Endometrium (tissue), 2 donors: ENCODE results near the gene GM2A.
"Not testable (repeated sequence)": the region's sequence is repeated elsewhere in the genome, so short reads cannot be mapped to it uniquely, and the experiment has no call there.

Source experiments
- FAIRE-seq: peaks from 2 replicates; lab custom pipeline; 2012; peaks lifted over from hg19 to GRCh38; lab: Jason Lieb, UNC
- donor health status: control.
- donor health status: control.

Gene GM2A

DNA sequence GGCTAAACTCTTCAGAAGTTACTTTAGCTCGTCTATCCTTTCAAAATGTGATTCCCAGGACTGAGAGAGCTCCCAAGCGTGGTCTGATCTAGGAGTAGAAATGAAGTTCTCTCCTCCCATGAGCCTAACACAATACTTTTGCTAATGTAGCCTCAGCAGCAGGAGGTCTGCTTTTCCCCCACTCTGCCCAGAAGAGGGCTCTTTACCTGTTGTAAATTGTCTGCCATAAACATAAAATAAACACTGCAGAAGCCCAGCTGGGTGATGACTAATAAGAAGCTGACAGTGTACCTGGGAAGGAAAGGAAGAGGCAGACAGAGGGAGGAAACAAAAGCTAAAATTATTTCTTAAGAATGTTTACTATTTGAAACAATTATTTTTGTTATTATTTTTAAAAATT lies 35.2 kb downstream of the GM2A start:
- FAIRE-seq = no peak

DNA sequence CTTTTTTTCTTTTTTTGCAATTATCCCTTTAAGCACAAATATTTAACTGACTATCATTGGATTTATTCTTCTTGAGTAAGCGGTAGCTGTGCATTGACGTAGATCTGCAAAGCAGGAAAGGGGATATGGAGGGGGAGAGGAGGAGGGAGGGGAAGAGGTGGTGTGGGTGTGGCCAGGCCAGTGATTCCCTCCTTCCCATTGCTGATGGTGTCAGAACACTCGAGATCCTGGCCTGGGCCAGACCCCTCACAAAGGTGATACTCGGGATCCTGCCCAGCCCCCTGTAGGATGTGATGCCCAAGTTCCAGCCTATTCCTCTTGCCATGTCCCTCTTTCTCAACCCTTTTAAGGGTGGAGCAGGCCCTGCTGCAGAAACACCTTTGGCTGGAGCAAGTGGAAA lies 40.6 kb downstream of the GM2A start:
- FAIRE-seq = no peak

DNA sequence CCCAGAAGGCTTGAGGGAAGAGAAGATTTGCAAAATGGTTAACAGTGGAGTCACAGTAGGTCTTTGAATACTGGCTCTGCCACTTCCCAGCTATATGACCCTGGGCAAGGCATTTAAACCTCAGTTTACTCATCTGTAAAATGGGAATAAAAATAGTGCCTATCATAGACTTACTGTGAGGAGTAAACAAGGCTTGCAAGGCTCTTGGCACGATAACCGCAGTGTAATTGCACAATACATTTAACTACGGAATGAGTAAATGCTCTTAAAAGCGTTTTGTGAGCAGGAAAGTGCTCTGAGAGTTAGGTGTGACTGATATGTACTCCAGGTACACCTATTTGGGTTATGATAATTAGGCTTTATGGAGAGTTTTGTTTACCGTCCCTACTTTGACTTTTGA lies 42.2 kb downstream of the GM2A start:
- FAIRE-seq = no peak

DNA sequence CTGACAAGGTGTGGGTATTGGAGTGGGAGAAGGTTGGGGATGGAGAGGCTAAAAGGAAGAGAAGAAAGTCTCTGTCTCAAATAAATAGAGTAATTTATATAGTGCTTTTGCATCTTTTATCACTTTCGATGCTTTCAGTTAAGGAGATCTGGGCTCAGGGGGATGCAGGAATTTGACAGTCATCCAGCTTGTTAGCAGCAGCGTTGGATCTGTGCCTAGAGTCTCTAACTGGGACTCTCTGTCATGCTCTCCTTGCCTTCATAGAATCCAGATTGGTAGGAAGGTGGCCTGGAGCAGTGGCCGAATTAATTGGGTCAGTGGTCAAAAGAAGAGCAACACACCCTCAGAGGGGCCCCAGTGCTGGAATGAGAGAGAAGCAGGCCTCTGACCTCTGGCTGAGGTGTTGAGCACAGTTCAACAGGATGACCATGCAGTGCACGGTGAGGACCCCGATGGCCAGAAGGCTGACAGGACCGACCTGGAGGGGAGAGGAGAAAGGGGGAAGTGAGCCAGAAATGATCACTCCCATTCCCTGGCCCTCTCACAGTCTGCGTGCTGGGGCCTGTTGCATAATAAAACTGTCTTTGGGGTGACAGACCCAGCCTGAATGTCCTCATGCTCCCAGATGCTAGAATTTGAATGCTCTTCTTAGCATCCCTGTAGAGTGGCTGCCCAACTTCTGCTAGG lies 42.9 kb downstream of the GM2A start:
- no peak for FAIRE-seq

DNA sequence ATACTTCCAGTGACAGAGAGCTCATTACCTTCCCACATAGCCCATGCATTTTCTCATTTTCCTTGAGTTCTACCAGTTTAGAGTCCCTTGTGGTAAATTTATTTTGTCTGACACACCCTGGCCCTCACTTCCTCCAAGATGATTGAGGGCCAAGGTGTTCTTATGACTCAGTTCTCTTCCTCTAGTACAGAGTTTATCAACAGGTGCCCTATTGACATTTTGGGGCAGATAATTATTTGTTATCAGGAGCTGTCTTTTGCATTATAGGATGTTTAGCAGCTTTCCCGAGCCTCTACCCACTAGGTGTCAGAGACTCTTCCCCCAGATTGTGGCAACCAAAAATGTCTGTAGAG lies 43.5 kb downstream of the GM2A start:
- no peak for FAIRE-seq

DNA sequence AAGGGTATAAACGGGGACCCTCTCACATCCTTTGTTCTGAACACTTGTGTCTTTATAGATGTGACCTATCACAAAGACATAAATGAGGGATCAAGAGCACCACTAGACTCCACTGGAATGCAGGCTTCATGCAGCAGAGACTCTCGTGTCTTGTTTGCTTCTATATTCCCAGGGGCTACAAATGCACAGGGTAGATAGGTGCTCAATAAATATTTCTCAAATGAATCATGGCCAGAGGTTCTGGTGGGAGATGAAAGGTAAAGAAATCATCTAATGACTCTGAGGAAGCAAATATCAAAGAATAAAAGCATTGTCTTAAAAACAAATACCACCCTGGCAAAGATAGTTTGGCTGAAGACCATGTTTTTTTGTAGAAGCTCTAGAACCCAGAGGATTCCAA lies 44.0 kb downstream of the GM2A start:
- FAIRE-seq = no peak

DNA sequence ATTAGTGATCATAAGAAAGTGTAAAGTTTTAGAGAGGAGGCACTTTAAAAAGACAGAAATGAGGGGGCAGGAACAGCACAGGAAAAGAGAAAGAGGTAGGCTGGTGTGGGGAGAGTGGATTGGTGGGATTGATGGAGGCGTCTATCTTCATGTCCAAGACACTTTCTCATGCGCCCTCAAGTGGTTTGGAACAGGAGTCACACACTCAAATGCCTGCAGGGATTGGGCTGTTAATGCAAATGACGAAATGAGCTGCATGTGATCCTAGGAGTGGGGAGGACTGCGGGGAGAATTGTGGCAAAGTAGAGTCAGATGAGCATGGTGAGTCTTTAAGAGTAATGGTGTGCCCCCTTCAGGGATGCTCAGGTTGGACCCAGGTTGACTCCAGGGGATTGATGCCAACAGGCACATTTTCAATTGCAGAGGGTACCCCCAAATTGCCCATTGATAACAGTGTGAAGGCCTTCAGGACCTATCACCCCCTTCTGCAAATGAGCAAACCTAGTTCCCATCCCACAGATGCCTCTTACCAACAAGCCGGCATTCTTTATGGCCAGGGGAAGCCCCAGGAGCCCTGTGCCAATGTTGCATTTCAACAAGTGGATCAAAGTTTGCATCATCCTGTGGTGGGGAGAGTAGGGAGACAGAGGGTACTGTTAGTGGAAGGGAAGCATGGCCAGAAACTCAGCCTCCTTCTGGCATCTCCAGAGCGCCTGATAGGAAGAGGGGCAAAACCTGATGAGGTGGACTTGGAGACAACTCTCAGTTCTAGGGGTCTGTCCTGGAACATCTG lies 45.3 kb downstream of the GM2A start:
- FAIRE-seq = no peak

DNA sequence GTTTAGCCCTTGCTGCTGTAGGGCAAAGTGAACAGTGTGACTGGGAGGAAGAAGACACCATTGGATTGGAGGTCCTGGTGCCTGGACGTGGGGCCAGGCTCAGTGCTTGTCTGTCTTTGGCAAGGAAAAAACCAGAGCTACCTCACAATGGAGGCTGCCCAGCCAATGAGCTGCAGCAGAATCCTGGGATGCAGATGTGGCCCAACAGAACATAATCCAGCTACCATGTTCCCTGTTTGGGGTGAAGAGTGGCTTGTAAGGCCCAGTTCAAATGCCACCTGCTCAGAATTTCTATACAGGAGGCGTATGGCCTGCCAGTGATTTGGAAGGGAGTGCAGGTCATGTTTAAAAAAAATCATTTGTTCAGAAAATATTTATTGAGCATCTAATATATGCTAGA lies 50.7 kb downstream of the GM2A start, which contains the start of gene SLC36A3:
Gene SLC36A3, minus strand, starts transcription at position 101 of the 400 bp plus-strand sequence. CDS start 412 bp downstream, outside the sequence.
- no peak for FAIRE-seq

DNA sequence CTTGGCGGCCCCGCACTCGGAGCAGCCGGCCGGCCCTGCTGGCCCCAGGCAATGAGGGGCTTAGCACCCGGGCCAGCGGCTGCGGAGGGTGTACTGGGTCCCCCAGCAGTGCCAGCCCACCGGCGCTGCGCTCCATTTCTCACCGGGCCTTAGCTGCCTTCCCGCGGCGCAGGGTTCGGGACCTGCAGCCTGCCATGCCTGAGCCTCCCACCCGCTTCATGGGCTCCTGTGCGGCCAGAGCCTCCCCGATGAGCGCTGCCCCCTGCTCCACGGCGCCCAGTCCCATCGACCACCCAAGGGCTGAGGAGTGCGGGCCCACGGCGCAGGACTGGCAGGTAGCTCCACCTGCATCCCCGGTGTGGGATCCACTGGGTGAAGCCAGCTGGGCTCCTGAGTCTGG lies 56.3 kb downstream of the GM2A start:
- FAIRE-seq = not testable (repeated sequence)

DNA sequence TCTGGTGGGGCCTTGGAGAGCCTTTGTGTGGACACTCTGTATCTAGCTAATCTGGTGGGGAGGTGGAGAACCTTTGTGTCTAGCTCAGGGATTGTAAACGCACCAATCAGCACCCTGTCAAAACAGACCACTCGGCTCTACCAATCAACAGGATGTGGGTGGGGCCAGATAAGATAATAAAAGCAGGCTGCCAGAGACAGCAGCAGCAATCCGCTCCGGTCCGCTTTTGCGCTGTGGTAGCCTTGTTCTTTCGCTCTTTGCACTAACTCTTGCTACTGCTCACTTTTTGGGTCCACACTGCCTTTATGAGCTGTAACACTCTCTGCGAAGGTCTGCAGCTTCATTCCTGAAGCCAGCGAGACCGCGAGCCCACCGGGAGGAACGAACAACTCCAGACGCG lies 56.8 kb downstream of the GM2A start:
- not testable (repeated sequence) for FAIRE-seq

DNA sequence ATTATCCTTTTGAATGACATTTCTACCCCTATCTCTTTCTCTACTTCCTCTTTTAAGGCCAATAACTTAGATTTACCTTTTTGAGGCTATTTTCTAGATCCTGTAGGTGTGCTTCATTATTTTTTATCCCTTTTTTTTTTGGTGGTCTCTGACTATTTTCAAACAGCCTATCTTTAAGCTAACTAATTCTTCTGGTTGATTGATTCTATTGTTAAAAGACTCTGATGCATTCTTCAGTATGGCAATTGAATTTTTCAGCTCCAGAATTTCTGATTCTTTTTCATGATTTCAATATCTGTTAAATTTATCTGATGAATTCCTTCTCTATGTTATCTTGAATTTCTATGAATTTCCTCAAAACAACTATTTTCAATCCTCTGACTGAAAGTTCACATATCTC lies 57.9 kb downstream of the GM2A start:
- no peak for FAIRE-seq

DNA sequence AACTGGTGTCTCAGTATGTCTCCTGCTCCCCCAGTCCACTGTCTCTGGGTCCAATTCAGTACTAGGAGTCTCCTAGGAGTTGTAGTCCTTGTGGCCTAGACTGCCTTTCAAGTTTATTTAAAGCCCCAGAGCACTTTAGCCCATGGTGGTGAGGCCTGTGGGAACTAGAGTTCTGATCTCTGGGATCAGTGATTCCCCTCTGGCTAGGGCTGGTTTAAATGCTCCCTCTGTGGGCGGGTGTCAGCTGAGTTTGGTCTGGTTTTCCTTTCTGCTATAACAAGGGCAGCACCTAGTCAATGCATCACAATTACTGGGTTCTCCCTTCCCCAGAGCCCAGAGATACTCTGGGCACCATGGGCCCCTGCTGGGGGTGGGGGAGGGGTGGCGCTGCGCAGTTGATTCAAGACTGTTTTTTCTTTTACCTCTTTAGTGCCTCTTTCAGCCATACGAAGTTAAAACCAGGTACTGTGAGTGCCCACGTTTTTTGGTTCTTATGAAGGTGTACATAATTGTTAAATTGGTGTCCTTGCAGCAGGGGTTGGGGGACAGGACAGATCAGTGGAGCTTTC lies 59.9 kb downstream of the GM2A start:
- FAIRE-seq = no peak

DNA sequence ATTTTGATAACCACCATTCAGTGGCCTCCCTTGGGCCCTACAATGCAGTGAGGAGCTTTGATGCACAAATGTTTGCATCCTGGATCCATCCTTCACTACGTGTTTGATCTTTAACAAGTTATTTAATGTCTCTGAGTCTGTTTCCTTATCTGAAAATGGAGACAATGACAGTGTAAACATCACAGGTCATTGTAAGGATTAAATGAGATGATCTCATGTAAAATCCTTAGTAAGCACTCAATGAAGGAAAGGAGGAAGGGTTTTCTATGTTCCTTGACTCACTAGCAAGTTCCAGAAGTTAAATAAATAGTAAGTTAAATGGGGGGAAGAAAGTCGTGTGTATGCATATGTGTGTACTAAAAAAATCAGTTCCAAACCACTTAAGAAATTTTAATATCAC lies 60.4 kb downstream of the GM2A start:
- no peak for FAIRE-seq

DNA sequence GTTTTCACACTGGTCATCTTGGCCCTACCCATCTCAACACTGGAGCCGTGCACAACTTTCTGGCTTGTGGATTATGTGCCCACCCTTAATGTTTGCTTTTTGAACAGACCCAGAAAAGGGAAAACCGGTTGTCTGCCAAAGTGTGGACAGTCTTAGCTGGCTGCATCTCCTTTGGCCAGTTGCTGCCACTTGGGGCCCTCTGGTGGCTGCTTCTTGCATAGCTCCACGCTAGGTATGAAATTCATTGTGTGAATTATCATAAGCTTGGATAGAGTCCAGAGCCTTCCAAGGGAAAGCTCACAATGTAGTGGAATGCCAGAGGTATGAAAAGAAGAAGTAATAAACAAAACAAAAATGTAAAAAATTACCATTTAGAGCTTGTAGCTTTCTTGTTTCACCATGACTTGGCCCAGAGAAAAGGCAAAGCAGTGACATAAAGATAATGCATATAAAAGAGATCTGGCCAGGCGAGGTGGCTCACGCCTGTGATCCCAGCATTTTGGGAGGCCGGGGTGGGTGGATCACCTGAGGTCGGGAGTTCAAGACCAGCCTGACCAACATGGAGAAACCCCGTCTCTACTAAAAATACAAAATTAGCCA lies 63.1 kb downstream of the GM2A start:
- FAIRE-seq = no peak

DNA sequence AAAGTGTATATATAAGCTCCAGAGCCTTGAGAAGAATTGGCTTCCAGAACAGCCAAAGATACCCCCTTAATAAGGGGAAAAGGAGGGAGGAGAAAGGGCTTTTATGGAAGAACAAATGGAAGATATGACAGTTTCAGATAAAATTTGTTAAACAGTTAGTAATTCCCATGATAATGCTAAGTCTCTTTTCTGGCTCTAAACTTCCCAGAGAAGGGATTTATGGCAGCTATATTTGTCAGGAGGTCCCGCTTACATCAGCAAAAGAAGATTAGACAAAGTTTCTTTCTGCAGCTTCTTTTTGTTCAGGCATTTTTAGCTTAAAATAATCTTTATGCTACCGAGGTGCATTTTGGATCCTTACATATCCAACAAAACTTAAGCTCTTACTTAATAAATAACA lies 64.9 kb downstream of the GM2A start:
- FAIRE-seq = no peak

DNA sequence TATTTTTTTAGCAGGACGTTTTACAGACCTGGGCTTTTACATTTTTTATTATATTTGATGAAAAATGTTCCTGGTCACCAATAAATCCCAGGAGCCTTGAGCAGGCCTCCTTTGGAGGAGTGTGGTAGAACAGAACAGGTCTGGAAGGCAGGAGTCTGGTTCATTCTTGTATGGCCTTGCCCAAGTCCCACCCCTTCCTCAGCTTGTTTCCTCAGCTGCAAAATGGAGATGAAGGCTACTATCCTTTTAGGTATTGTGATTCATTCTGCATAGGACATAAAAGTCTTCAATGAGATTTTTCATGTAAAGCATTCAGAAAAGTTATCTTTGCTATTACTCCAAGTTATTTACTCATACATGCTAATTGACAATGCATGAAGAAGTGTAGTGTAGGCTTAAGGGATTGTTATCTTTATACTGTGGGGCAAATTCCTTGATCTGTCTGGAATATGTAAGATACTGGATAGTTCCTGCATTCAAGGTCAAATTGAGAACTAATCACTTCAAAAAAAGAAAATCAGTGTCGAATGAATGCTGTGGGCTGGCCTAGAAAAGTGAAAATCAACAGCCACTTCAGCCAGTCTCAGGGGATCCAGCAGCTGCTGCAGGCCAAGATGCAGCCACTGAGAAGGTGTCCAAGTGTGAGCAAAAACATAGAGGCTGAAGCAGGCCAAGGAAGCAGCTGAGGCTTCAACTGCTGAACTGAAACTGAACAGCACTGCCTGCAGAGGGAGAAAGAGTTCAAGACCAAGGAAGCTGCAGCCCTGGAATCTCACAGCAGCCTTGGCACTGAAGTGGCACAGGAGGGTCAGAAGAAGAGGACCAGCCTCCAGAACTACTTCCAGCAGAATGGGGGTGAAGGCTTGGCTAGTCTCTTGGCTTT lies 66.1 kb downstream of the GM2A start:
- no peak for FAIRE-seq
